A549 (cell line): ENCODE results near the gene DBNDD1. TPM values are rescaled to one million over a fixed set of nuclear protein-coding genes. Genes with fewer than 3 reads are reported as not detected.

Source experiments
- ATAC-seq, 2 experiments: fragments of 200-7000 bp in 1 of 2; fragments of >200 bp in 1 of 2; cut with Nextera tagmentation in 1 of 2; cut with Tn5 transposase in 1 of 2; 3 replicates each; pipeline versions ENCODE4 v1.8.0 to v1.9.1; 2018 to 2020; ENCODE audit warnings: mild to moderate bottlenecking in 1 of 2, moderate library complexity in 1 of 2
- CTCF ChIA-PET: fragments of 300-600 bp; sonication (Branson Sonifier 250); formaldehyde crosslinking; extraction: SDS; loops from one replicate; lab custom pipeline; 2021; ENCODE audit warnings: antibody characterized with exemption, inconsistent platforms; lab: Yijun Ruan, JAX
- POLR2A ChIA-PET: fragments of 350-600 bp; formaldehyde crosslinking; extraction: SDS; loops from one replicate; lab custom pipeline; 2021; ENCODE audit warnings: antibody characterized with exemption, inconsistent platforms; lab: Yijun Ruan, JAX
- DNase-seq, 2 experiments: peaks; one replicate each; pipeline versions ENCODE4 v3.0.0 to v3.0.0-alpha.2; 2011 to 2016; ENCODE audit warnings: low read depth in 1 of 2, low spot score in 1 of 2
- FAIRE-seq: peaks from 2 replicates; lab custom pipeline; 2011; peaks lifted over from hg19 to GRCh38; lab: Jason Lieb, UNC
- H3K27ac ChIP-seq, 2 experiments: fragments of >200 bp; sonication (Bioruptor Twin); formaldehyde crosslinking; 3 replicates each; pipeline ENCODE4 v1.5.1; 2016 to 2017
- H3K4me1 ChIP-seq: fragments of >200 bp; sonication (Bioruptor Twin); formaldehyde crosslinking; 3 replicates; pipeline ENCODE4 v1.6.1; 2016
- H3K4me2 ChIP-seq: fragments of >200 bp; sonication (Bioruptor Twin); formaldehyde crosslinking; 3 replicates; pipeline ENCODE4 v1.6.1; 2016
- H3K4me3 ChIP-seq: fragments of >200 bp; sonication (Bioruptor Twin); formaldehyde crosslinking; 3 replicates; pipeline ENCODE4 v1.5.1; 2016
- H3K9me3 ChIP-seq: fragments of >200 bp; sonication (Bioruptor Twin); formaldehyde crosslinking; 3 replicates; pipeline ENCODE4 v1.6.1; 2016
- CBX8 ChIP-seq: fragments of 200-600 bp; sonication (generic); IDR thresholded peaks from 2 replicates; pipeline ENCODE4 v1.6.1; 2016
- CEBPB ChIP-seq, 2 experiments: fragments of >200 bp in 1 of 2; sonication (Bioruptor Twin) in 1 of 2; formaldehyde crosslinking in 1 of 2; IDR thresholded peaks; 2 replicates each; pipeline ENCODE4 v1.6.1; 2012 to 2016
- CTCF ChIP-seq: fragments of >200 bp; sonication (Bioruptor Twin); formaldehyde crosslinking; IDR thresholded peaks from 3 replicates; pipeline ENCODE4 v1.5.1; 2016
- EHF ChIP-seq: fragments of 250-450 bp; sonication (Bioruptor Pico); IDR thresholded peaks from 2 replicates; pipeline ENCODE4 v1.5.0; 2020; ENCODE audit warnings: mild to moderate bottlenecking
- EHMT2 ChIP-seq: fragments of 200-600 bp; sonication (generic); IDR thresholded peaks from 2 replicates; pipeline ENCODE4 v1.6.1; 2016; ENCODE audit warnings: antibody characterized with exemption, low read depth, mild to moderate bottlenecking, moderate library complexity
- ESRRA ChIP-seq: fragments of 150-350 bp; IDR thresholded peaks from 2 replicates; pipeline ENCODE4 v1.6.1; 2014; ENCODE audit warnings: mild to moderate bottlenecking, low read length, borderline replicate concordance
- FOXS1 ChIP-seq: fragments of 250-450 bp; sonication (Bioruptor Pico); IDR thresholded peaks from 2 replicates; pipeline ENCODE4 v1.5.0; 2020; ENCODE audit warnings: mild to moderate bottlenecking, moderate library complexity
- HDAC2 ChIP-seq: fragments of 200-600 bp; sonication (generic); IDR thresholded peaks from 2 replicates; pipeline ENCODE4 v1.6.1; 2016
- HEYL ChIP-seq: fragments of 250-450 bp; sonication (Bioruptor Pico); IDR thresholded peaks from 2 replicates; pipeline ENCODE4 v1.8.0; 2021; ENCODE audit warnings: mild to moderate bottlenecking, moderate library complexity
- HOXB13 ChIP-seq: fragments of 250-450 bp; sonication (Bioruptor Pico); IDR thresholded peaks from 2 replicates; pipeline ENCODE4 v1.5.0; 2020; ENCODE audit warnings: low read depth, mild to moderate bottlenecking, moderate library complexity
- MAZ ChIP-seq: fragments of 150-350 bp; IDR thresholded peaks from 2 replicates; pipeline ENCODE4 v1.6.1; 2014; ENCODE audit warnings: antibody characterized with exemption, low read depth, low read length, borderline replicate concordance
- NPAS2 ChIP-seq: fragments of 250-450 bp; sonication (Bioruptor Pico); IDR thresholded peaks from 2 replicates; pipeline ENCODE4 v1.8.0; 2022; ENCODE audit warnings: mild to moderate bottlenecking, moderate library complexity, borderline replicate concordance
- PBX3 ChIP-seq: IDR thresholded peaks from 2 replicates; pipeline ENCODE4 v1.6.1; 2012
- POLR2AphosphoS2 ChIP-seq: conservative IDR thresholded peaks from 2 replicates; pipeline ENCODE4 v1.6.1; 2012; ENCODE audit warnings: low read length, improper control_type of control experiment, inconsistent platforms
- RAD21 ChIP-seq, 2 experiments: fragments of >200 bp in 1 of 2; sonication (Bioruptor Twin) in 1 of 2; formaldehyde crosslinking in 1 of 2; IDR thresholded peaks in 1 of 2; conservative IDR thresholded peaks in 1 of 2; 2 replicates in 1 of 2; 3 replicates in 1 of 2; pipeline ENCODE4 v1.6.1; 2012 to 2018; ENCODE audit warnings: inconsistent platforms in 1 of 2
- RARB ChIP-seq: fragments of 250-450 bp; sonication (Bioruptor Pico); IDR thresholded peaks from 2 replicates; pipeline ENCODE4 v1.8.0; 2021; ENCODE audit warnings: mild to moderate bottlenecking, moderate library complexity
- RNF2 ChIP-seq: fragments of 200-600 bp; sonication (generic); IDR thresholded peaks from 2 replicates; pipeline ENCODE4 v1.6.1; 2016; ENCODE audit warnings: low read depth, mild to moderate bottlenecking, antibody characterized with exemption, moderate library complexity, borderline replicate concordance
- SMC3 ChIP-seq: fragments of >200 bp; sonication (Bioruptor Twin); formaldehyde crosslinking; IDR thresholded peaks from 3 replicates; pipeline ENCODE4 v1.6.1; 2018; ENCODE audit warnings: inconsistent platforms
- USF2 ChIP-seq: fragments of 450-650 bp; IDR thresholded peaks from 2 replicates; pipeline ENCODE4 v1.6.1; 2014; ENCODE audit warnings: antibody characterized with exemption
- ZC3H11A ChIP-seq: fragments of 450-650 bp; IDR thresholded peaks from 2 replicates; pipeline ENCODE4 v1.6.1; 2014; ENCODE audit warnings: antibody characterized with exemption, mild to moderate bottlenecking
- ZNF302 ChIP-seq: fragments of 250-450 bp; sonication (Bioruptor Pico); IDR thresholded peaks from 2 replicates; pipeline ENCODE4 v1.9.0; 2021; ENCODE audit warnings: inconsistent platforms, mild to moderate bottlenecking, moderate library complexity
- ZSCAN20 ChIP-seq: fragments of 250-450 bp; sonication (Bioruptor Pico); IDR thresholded peaks from 2 replicates; pipeline ENCODE4 v1.8.0; 2022; ENCODE audit warnings: mild to moderate bottlenecking, moderate library complexity
- WGBS: methylation state at CpG from one replicate; pipeline ENCODE4 v1.1.6; 2017; ENCODE audit errors: missing lambda C conversion rate; 5-methylcytosine and 5-hydroxymethylcytosine counted together
- polyA plus RNA-seq, 4 experiments: library from polyadenylated mRNA; depleted of rRNA in 3 of 4; stranded (reverse); fragments of >200 nt; fragmentation: RNase III in 1 of 4; extraction: RNeasy Plus Mini Kit Qiagen cat#74134 plus additional on column Dnase treatment in 1 of 4; gene quantifications; 2 replicates in 3 of 4; 3 replicates in 1 of 4; pipeline ENCODE4 v1.2.3, GENCODE V29; 2011 to 2017
- TF ChIP-seq, protein P1 (sequence below): fragments of 250-450 bp; sonication (Bioruptor Pico); IDR thresholded peaks from 2 replicates; pipeline ENCODE4 v1.5.0; 2021; ENCODE audit warnings: mild to moderate bottlenecking, moderate library complexity, borderline replicate concordance
- TF ChIP-seq, protein P2 (sequence below): fragments of >200 bp; sonication (Bioruptor Twin); formaldehyde crosslinking; IDR thresholded peaks from 3 replicates; pipeline ENCODE4 v1.6.1; 2016

DBNDD1 gene
- polyA plus RNA-seq, 2 of the 4 experiments (the other 2 are of a cell fraction): 23.0 to 43.8 TPM

GRCh38 chr16:90031186-90031930 is 12.1 kb upstream of the DBNDD1 start:
- no peaks in the 10 kb centered on the region for H3K4me1 ChIP-seq
- ATAC-seq (peak in 1 of 2 experiments; percentile 59; a peak in 3 of 6 replicates), DNase-seq (no peak), FAIRE-seq (no peak)
- no peak overlapping the region for H3K4me3 ChIP-seq
- whole genome bisulfite sequencing: 91% methylated on average over 18 of the region's 19 CpGs
- POLR2A ChIA-PET: interaction anchor here (0.6 to 1.0 kb wide), 2 partner anchors 11 to 12 kb away, joined by 3 read pairs; partner anchors contain the start of gene DBNDD1
- CTCF ChIA-PET: interaction anchor here (1.3 to 1.8 kb wide), 3 partner anchors 9 to 51 kb away, joined by 3 to 7 read pairs (median 4); no protein-coding TSS in a partner anchor
- H3K9me3 ChIP-seq: no peaks in the 10 kb centered on the region
- TF ChIP-seq, protein P1, sequence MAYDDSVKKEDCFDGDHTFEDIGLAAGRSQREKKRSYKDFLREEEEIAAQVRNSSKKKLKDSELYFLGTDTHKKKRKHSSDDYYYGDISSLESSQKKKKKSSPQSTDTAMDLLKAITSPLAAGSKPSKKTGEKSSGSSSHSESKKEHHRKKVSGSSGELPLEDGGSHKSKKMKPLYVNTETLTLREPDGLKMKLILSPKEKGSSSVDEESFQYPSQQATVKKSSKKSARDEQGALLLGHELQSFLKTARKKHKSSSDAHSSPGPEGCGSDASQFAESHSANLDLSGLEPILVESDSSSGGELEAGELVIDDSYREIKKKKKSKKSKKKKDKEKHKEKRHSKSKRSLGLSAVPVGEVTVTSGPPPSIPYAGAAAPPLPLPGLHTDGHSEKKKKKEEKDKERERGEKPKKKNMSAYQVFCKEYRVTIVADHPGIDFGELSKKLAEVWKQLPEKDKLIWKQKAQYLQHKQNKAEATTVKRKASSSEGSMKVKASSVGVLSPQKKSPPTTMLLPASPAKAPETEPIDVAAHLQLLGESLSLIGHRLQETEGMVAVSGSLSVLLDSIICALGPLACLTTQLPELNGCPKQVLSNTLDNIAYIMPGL (CRISPR knock-in tag): no peak
- TF ChIP-seq PBX3: no peak
- TF ChIP-seq MAZ: no peak
- TF ChIP-seq HDAC2: no peak
- no peak for TF ChIP-seq RARB (CRISPR knock-in tag)
- no peak overlapping the region for H3K27ac ChIP-seq
- no peak overlapping the region for H3K4me2 ChIP-seq

DNA sequence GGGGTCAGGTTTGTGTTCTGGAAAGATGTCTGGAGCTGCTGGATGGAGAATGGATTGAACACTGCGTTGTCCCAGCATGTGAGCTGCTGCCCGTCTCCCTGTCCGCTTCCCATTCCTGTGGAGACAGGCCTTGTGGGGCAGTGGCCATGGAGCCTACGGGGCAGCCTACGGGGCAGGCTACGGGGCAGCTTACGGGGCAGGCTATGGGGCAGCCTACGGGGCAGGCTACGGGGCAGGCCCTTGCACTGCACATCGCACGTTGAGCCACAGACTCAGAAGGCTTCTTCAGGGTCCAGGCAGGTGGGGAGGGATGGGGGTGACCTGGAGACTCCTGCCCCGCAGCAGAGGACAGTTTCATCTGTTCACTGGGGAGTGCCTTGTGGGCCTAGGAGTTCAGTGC is 9.7 kb upstream of the DBNDD1 start:
- 85% methylated on average over 5 of the region's 12 CpGs for WGBS
- H3K27ac ChIP-seq: no peak overlapping the region
- FAIRE-seq: no peak
- no peak for ATAC-seq
- ChIA-PET POLR2A (no interaction called here), CTCF (interaction anchor here (1.2 to 1.8 kb wide), 2 partner anchors 9 to 10 kb away, joined by 3 to 5 read pairs; partner anchors contain the start of gene DBNDD1)
- no peaks in the 10 kb centered on the region for H3K9me3 ChIP-seq
- no peak overlapping the region for H3K4me3 ChIP-seq
- no peak overlapping the region for H3K4me2 ChIP-seq
- no peaks in the 10 kb centered on the region for H3K4me1 ChIP-seq
- DNase-seq: no peak
- TF ChIP-seq HEYL (CRISPR knock-in tag) (no peak), USF2 (no peak), POLR2AphosphoS2 (no peak), RAD21 (conservative IDR thresholded peaks at IDR 0.05 in 1 of 2, IDR thresholded peaks at IDR 0.05 in 1 of 2) (no peak), FOXS1 (CRISPR knock-in tag) (no peak), SMC3 (no peak), ZC3H11A (no peak)
- TF ChIP-seq, all 56 proteins: peak for 0

DNA sequence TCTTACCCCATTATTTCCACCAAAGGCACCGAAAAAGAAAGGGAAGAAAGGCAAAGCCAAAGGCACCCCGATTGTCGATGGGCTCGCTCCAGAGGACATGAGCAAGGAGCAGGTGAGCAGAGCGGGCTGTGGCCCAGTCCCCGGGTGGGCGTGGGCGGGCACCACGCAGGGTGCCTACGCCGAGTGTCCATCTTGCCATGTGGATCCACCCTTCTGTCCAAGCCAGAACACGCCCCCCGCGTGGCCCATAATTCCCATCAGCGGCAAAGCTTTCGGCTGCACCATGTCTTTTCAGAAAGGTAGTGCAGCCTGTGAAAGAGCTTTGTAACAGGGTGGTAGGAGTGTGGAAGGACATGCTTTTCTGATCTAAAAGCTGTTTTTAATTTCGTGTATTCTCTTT is 8.4 kb upstream of the DBNDD1 start:
- Histone ChIP-seq H3K4me1 (peaks cover 4% of the 10 kb centered on the region; the same call in 1 of the 3 replicates), H3K4me3 (no peak overlapping the region), H3K9me3 (no peaks in the 10 kb centered on the region), H3K4me2 (no peak overlapping the region), H3K27ac (no peak overlapping the region)
- ChIA-PET CTCF (interaction anchor here (1.9 kb wide), 1 partner anchor 54 kb away, joined by 5 read pairs; no protein-coding TSS in a partner anchor), POLR2A (no interaction called here)
- DNase-seq (no peak), ATAC-seq (no peak), FAIRE-seq (no peak)
- TF ChIP-seq RNF2 (no peak), POLR2AphosphoS2 (no peak), EHMT2 (no peak), CBX8 (no peak), HOXB13 (CRISPR knock-in tag) (no peak), ZSCAN20 (CRISPR knock-in tag) (no peak), ESRRA (no peak), CEBPB (IDR thresholded peaks at IDR 0.05) (no peak), ZNF302 (CRISPR knock-in tag) (no peak), NPAS2 (CRISPR knock-in tag) (no peak), ZC3H11A (no peak), CTCF (no peak), EHF (no peak)
- TF ChIP-seq, protein P2, sequence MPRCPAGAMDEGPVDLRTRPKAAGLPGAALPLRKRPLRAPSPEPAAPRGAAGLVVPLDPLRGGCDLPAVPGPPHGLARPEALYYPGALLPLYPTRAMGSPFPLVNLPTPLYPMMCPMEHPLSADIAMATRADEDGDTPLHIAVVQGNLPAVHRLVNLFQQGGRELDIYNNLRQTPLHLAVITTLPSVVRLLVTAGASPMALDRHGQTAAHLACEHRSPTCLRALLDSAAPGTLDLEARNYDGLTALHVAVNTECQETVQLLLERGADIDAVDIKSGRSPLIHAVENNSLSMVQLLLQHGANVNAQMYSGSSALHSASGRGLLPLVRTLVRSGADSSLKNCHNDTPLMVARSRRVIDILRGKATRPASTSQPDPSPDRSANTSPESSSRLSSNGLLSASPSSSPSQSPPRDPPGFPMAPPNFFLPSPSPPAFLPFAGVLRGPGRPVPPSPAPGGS: no peak
- WGBS: 93% methylated on average over 17 of the region's 17 CpGs
